Loucy (cell line): ENCODE measurements around the gene TRIP4.
A peak's percentile ranks its signal among the peaks of the same experiment; 100 is the strongest.

ENCODE experiments used
- EZH2phosphoT487 ChIP-seq: fragments of 200-600 bp; IDR thresholded peaks from 2 replicates; pipeline ENCODE4 v1.6.1; 2018; ENCODE audit warnings: antibody characterized with exemption, mild to moderate bottlenecking, moderate library complexity, borderline replicate concordance
- TF ChIP-seq, protein P1 (sequence below): fragments of 200-600 bp; sonication (generic); conservative IDR thresholded peaks from 2 replicates; pipeline ENCODE4 v1.5.1; 2014; ENCODE audit warnings: mild to moderate bottlenecking, antibody characterized with exemption, low read length

DNA sequence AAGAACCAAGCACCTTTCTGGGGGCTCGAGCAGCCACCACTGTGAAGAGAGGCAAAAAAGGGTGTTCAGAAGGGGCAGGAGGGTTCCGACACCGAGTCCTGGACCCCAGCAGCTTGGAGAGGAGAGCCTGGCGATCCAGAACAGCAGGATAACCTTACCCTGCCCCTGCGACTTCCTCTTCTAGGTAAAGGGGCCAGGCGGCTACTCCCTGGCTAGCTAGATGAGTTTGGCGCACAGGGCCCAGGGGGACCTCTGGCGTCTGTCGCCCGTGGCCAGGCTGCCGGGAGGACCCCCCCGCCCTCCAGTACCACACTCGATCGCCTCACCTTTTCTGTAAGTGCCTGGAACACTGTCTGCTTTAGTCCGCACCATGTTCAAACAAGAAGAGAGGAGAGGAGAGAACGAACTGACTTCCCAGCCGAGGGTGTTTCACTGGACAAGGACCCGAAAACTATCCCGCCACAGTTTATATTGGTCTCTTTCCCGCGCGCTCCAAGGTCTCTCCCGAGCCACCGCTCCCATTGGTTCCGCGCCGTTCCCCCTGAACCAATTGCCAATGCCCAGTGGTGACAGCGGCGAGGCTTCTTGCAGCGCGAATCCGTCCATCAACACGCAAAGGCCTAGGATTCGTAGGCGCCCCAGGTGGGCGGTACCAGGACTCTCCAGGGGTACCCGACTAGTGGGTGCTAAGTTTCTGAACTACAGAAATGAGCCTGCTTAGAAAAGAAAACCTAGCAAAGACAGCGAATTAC lies 6.5 kb upstream of the TRIP4 start, which contains the start of gene PCLAF:
- TF ChIP-seq, protein P1, sequence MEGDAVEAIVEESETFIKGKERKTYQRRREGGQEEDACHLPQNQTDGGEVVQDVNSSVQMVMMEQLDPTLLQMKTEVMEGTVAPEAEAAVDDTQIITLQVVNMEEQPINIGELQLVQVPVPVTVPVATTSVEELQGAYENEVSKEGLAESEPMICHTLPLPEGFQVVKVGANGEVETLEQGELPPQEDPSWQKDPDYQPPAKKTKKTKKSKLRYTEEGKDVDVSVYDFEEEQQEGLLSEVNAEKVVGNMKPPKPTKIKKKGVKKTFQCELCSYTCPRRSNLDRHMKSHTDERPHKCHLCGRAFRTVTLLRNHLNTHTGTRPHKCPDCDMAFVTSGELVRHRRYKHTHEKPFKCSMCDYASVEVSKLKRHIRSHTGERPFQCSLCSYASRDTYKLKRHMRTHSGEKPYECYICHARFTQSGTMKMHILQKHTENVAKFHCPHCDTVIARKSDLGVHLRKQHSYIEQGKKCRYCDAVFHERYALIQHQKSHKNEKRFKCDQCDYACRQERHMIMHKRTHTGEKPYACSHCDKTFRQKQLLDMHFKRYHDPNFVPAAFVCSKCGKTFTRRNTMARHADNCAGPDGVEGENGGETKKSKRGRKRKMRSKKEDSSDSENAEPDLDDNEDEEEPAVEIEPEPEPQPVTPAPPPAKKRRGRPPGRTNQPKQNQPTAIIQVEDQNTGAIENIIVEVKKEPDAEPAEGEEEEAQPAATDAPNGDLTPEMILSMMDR: peak; percentile 18; the same call in 1 of the 2 replicates
- TF ChIP-seq EZH2phosphoT487: no peak
